HepG2 (cell line): ENCODE data around the gene HOXC5. TPM values are rescaled to one million over a fixed set of nuclear protein-coding genes. Genes with fewer than 3 reads are reported as not detected.

Experiments
- ATAC-seq: fragments of 200-7000 bp; cut with Tn5 transposase; 3 replicates; pipeline ENCODE4 v1.9.1; 2020; ENCODE audit warnings: mild to moderate bottlenecking, moderate library complexity
- BruUV-seq: library from RNA; stranded (reverse); fragments of 400-500 nt; replicated peaks from 2 replicates; lab custom pipeline; 2021; lab: Mats Ljungman, UMichigan
- CTCF ChIA-PET: fragments of 300-600 bp; formaldehyde crosslinking; extraction: SDS; loops from one replicate; lab custom pipeline; 2021; ENCODE audit warnings: low total read pairs, inconsistent platforms, low intra/inter-chr PET ratio; lab: Yijun Ruan, JAX
- POLR2A ChIA-PET: fragments of 350-600 bp; sonication (Branson Sonifier 250); formaldehyde crosslinking; loops from one replicate; lab custom pipeline; 2020; ENCODE audit warnings: antibody characterized with exemption, inconsistent platforms; lab: Yijun Ruan, JAX
- DNase-seq: peaks from one replicate; pipeline ENCODE4 v3.0.0-alpha.2; 2015; ENCODE audit warnings: low spot score
- FAIRE-seq: peaks from 3 replicates; lab custom pipeline; 2011; peaks lifted over from hg19 to GRCh38; lab: Jason Lieb, UNC
- H2AFZ ChIP-seq: one replicate; pipeline ENCODE4 v1.6.1; 2011; ENCODE audit warnings: low read length, inconsistent platforms
- H3K27ac ChIP-seq: fragments of 300-600 bp; 3 replicates; pipeline ENCODE4 v1.8.0; 2011; ENCODE audit warnings: mixed run types, mild to moderate bottlenecking, mixed read lengths, low read length, inconsistent platforms; ENCODE audit not compliant: insufficient read depth; ENCODE audit errors: extremely low read length
- H3K27me3 ChIP-seq, 2 experiments: fragments of 200-600 bp in 1 of 2; 2 replicates in 1 of 2; 3 replicates in 1 of 2; pipeline versions ENCODE4 v1.6.0 to v1.8.0; 2011; ENCODE audit warnings: low read length in 2 of 2, mild to moderate bottlenecking in 2 of 2, moderate library complexity in 2 of 2, inconsistent platforms in 1 of 2; ENCODE audit not compliant: insufficient read depth in 2 of 2, control insufficient read depth in 1 of 2
- H3K36me3 ChIP-seq, 2 experiments: fragments of 200-600 bp in 1 of 2; replicated peaks in 1 of 2; 2 replicates in 1 of 2; 3 replicates in 1 of 2; pipeline versions ENCODE4 v1.5.1 to v1.8.0; 2011; ENCODE audit warnings: low read length in 2 of 2, inconsistent platforms in 1 of 2; ENCODE audit not compliant: insufficient read depth in 2 of 2, control insufficient read depth in 1 of 2
- H3K4me1 ChIP-seq: 2 replicates; pipeline ENCODE4 v1.5.1; 2012; ENCODE audit warnings: low read length, inconsistent platforms; ENCODE audit not compliant: insufficient read depth
- H3K4me2 ChIP-seq: 2 replicates; pipeline ENCODE4 v1.6.0; 2011; ENCODE audit warnings: low read depth, low read length, inconsistent platforms
- H3K4me3 ChIP-seq, 3 experiments: fragments of 200-600 bp in 1 of 3; sonication (generic), shearing (Covaris generic) in 1 of 3; replicated peaks in 1 of 3; 2 replicates each; pipeline ENCODE4 v1.5.1; 2011 to 2016; ENCODE audit warnings: low read length in 3 of 3, inconsistent platforms in 2 of 3, low read depth in 2 of 3, mild to moderate bottlenecking in 2 of 3, control low read depth in 1 of 3, mixed read lengths in 1 of 3; ENCODE audit not compliant: insufficient read depth in 1 of 3
- H3K79me2 ChIP-seq: one replicate; pipeline ENCODE4 v1.6.1; 2011; ENCODE audit warnings: low read length, inconsistent platforms; ENCODE audit not compliant: insufficient read depth
- H3K9ac ChIP-seq: 2 replicates; pipeline ENCODE4 v1.6.0; 2011; ENCODE audit warnings: mild to moderate bottlenecking, low read depth, low read length, inconsistent platforms; ENCODE audit not compliant: insufficient read depth
- H3K9me3 ChIP-seq: 2 replicates; pipeline ENCODE4 v1.5.1; 2012; ENCODE audit warnings: mild to moderate bottlenecking, low read length
- H4K20me1 ChIP-seq: 2 replicates; pipeline ENCODE4 v1.6.0; 2011; ENCODE audit warnings: inconsistent platforms, mild to moderate bottlenecking, low read length, moderate library complexity; ENCODE audit not compliant: insufficient read depth
- ARNT2 ChIP-seq: sonication (generic); formaldehyde crosslinking; IDR thresholded peaks from 2 replicates; pipeline ENCODE4 v1.8.0; 2022; ENCODE audit warnings: mild to moderate bottlenecking, low read depth, missing genetic modification reagents, moderate library complexity
- HOXA7 ChIP-seq: sonication (generic); formaldehyde crosslinking; IDR thresholded peaks from 2 replicates; pipeline ENCODE4 v1.8.1; 2022; ENCODE audit warnings: mild to moderate bottlenecking, missing genetic modification reagents, moderate library complexity
- SIN3A ChIP-seq: IDR thresholded peaks from 2 replicates; pipeline ENCODE4 v1.6.1; 2011; ENCODE audit warnings: low read depth, mild to moderate bottlenecking, control low read depth, low read length, borderline replicate concordance
- ZBTB3 ChIP-seq: sonication (generic); formaldehyde crosslinking; IDR thresholded peaks from 2 replicates; pipeline ENCODE4 v1.4.0; 2020; ENCODE audit warnings: low read depth, mild to moderate bottlenecking, moderate library complexity, missing genetic modification reagents, borderline replicate concordance
- ZNF24 ChIP-seq: fragments of 450-650 bp; IDR thresholded peaks from 2 replicates; pipeline ENCODE4 v1.6.1; 2017; ENCODE audit warnings: antibody characterized with exemption, mild to moderate bottlenecking
- ZNF619 ChIP-seq: sonication (generic); formaldehyde crosslinking; IDR thresholded peaks from 2 replicates; pipeline ENCODE4 v1.4.0; 2020; ENCODE audit warnings: mild to moderate bottlenecking, missing genetic modification reagents
- ZNF713 ChIP-seq: sonication (generic); formaldehyde crosslinking; IDR thresholded peaks from 2 replicates; pipeline ENCODE4 v1.4.0; 2020; ENCODE audit warnings: mild to moderate bottlenecking, missing genetic modification reagents
- WGBS: methylation state at CpG from one replicate; pipeline ENCODE4 v1.1.6; 2017; ENCODE audit warnings: low lambda C conversion rate; 5-methylcytosine and 5-hydroxymethylcytosine counted together
- in situ Hi-C: cut with HindIII; loops from 2 replicates; pipeline ENCODE4 v1.10.0; 2017; ENCODE audit warnings: low pct_unique_long_range_greater_than_20kb; ENCODE audit not compliant: extremely low pct_ligation_motif_present
- intact Hi-C: fragments of 100-400 bp; cut with micrococcal nuclease; formaldehyde crosslinking; loops from one replicate; pipeline ENCODE4 v1.10.0; 2022; ENCODE audit not compliant: unreplicated experiment
- polyA plus RNA-seq, 8 experiments: library from polyadenylated mRNA; depleted of rRNA in 3 of 8; stranded (reverse) in 7 of 8; unstranded in 1 of 8; fragments of >200 nt; fragmentation: Illumina TruSeq in 4 of 8; extraction: Trizol in 4 of 8; gene quantifications; 2 replicates each; pipeline versions ENCODE4 v1.2.1 to v1.2.3, GENCODE V29; 2011 to 2016; ENCODE audit warnings: low read depth in 4 of 8, missing spikeins in 1 of 8, mixed read lengths in 1 of 8; ENCODE audit not compliant: insufficient read depth in 1 of 8
- total RNA-seq, 5 experiments: library from RNA; depleted of rRNA; stranded (reverse); fragments of >200 nt; fragmentation: Illumina TruSeq; extraction: Trizol; gene quantifications; 2 replicates each; pipeline ENCODE4 v1.2.3, GENCODE V29; 2016; ENCODE audit warnings: low read depth in 1 of 5
- TF ChIP-seq, protein P1 (sequence below): sonication (generic); formaldehyde crosslinking; IDR thresholded peaks from 2 replicates; pipeline ENCODE4 v1.9.0; 2021; ENCODE audit warnings: missing genetic modification reagents, borderline replicate concordance
- TF ChIP-seq, protein P2 (sequence below): sonication (generic); formaldehyde crosslinking; IDR thresholded peaks from 2 replicates; pipeline ENCODE4 v1.4.0; 2020; ENCODE audit warnings: missing genetic modification reagents, borderline replicate concordance
- TF ChIP-seq, protein P3 (sequence below): sonication (generic); formaldehyde crosslinking; IDR thresholded peaks from 2 replicates; pipeline ENCODE4 v1.5.0; 2020; ENCODE audit warnings: missing genetic modification reagents
- TF ChIP-seq, protein P4 (sequence below): sonication (generic); formaldehyde crosslinking; IDR thresholded peaks from 2 replicates; pipeline ENCODE4 v1.9.0; 2021; ENCODE audit warnings: missing genetic modification reagents, mild to moderate bottlenecking, borderline replicate concordance

Gene HOXC5
- total and polyA plus RNA-seq, 2 of the 13 experiments (the other 11 are each of a cell fraction or from before 2014, with no cell fraction given), result not detected

DNA sequence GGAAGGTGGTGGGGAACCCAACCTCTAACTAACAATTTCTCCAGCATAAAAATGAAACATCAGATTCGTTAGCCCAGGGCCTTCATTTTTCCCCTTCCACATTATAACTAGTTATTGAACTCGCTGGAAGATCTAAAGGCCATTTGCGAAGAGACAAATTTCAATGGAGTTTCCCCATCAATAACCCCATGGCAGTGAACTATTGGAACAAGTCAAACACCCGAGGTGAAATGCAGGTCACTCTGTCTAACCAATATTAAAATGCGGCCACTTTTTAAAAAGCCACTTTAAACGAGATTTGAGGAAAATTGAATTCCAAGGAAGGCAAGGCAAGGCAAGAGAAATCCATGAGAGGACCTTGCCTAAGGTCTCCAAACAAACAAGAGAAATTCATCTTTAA is 16.3 kb downstream of the HOXC5 start (continued):
- TF ChIP-seq, protein P1, sequence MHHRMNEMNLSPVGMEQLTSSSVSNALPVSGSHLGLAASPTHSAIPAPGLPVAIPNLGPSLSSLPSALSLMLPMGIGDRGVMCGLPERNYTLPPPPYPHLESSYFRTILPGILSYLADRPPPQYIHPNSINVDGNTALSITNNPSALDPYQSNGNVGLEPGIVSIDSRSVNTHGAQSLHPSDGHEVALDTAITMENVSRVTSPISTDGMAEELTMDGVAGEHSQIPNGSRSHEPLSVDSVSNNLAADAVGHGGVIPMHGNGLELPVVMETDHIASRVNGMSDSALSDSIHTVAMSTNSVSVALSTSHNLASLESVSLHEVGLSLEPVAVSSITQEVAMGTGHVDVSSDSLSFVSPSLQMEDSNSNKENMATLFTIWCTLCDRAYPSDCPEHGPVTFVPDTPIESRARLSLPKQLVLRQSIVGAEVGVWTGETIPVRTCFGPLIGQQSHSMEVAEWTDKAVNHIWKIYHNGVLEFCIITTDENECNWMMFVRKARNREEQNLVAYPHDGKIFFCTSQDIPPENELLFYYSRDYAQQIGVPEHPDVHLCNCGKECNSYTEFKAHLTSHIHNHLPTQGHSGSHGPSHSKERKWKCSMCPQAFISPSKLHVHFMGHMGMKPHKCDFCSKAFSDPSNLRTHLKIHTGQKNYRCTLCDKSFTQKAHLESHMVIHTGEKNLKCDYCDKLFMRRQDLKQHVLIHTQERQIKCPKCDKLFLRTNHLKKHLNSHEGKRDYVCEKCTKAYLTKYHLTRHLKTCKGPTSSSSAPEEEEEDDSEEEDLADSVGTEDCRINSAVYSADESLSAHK (CRISPR knock-in tag), result no peak
- TF ChIP-seq, protein P2, sequence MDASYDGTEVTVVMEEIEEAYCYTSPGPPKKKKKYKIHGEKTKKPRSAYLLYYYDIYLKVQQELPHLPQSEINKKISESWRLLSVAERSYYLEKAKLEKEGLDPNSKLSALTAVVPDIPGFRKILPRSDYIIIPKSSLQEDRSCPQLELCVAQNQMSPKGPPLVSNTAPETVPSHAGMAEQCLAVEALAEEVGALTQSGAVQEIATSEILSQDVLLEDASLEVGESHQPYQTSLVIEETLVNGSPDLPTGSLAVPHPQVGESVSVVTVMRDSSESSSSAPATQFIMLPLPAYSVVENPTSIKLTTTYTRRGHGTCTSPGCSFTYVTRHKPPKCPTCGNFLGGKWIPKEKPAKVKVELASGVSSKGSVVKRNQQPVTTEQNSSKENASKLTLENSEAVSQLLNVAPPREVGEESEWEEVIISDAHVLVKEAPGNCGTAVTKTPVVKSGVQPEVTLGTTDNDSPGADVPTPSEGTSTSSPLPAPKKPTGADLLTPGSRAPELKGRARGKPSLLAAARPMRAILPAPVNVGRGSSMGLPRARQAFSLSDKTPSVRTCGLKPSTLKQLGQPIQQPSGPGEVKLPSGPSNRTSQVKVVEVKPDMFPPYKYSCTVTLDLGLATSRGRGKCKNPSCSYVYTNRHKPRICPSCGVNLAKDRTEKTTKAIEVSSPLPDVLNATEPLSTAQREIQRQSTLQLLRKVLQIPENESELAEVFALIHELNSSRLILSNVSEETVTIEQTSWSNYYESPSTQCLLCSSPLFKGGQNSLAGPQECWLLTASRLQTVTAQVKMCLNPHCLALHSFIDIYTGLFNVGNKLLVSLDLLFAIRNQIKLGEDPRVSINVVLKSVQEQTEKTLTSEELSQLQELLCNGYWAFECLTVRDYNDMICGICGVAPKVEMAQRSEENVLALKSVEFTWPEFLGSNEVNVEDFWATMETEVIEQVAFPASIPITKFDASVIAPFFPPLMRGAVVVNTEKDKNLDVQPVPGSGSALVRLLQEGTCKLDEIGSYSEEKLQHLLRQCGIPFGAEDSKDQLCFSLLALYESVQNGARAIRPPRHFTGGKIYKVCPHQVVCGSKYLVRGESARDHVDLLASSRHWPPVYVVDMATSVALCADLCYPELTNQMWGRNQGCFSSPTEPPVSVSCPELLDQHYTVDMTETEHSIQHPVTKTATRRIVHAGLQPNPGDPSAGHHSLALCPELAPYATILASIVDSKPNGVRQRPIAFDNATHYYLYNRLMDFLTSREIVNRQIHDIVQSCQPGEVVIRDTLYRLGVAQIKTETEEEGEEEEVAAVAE, result no peak
- TF ChIP-seq, all 625 proteins: peak for 0

DNA sequence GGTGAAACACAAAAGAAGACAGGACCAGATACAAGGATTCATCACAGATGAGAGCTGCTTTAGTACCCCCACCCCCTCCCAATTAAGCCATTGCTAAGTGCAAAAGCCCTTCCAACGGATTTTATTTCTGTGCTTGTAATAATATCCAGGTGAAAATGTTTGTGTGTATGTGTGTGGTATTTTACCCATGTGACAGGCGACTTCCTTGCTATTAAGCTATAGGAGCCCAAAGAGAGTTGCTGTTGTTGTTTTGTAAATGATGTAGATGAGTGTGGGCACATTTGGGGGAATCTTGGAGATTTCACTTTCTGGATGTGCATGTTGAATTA is 17.6 kb downstream of the HOXC5 start:
- no peak for DNase-seq
- 20% methylated on average over 2 of the region's 2 CpGs for WGBS
- no peaks in the 10 kb centered on the region for H3K4me1 ChIP-seq
- ChIA-PET CTCF (no interaction called here), POLR2A (no interaction called here)
- no peak overlapping the region for H3K4me3 ChIP-seq
- ATAC-seq, result no peak
- FAIRE-seq, result no peak
- H3K36me3 ChIP-seq, result no peaks in the 10 kb centered on the region
- no peaks in the 10 kb centered on the region for H3K9me3 ChIP-seq
- intact Hi-C loops (no loop called here), in situ Hi-C loops (no loop called here)
- no TSS peak for BruUV-seq
- no peaks in the 10 kb centered on the region for H3K79me2 ChIP-seq
- no peak overlapping the region for H3K27ac ChIP-seq
- no peak overlapping the region for H3K4me2 ChIP-seq
- peaks cover 12 to 84% of the 10 kb centered on the region in 2 experiments for H3K27me3 ChIP-seq
- no peak overlapping the region for H2AFZ ChIP-seq
- H4K20me1 ChIP-seq, result no peaks in the 10 kb centered on the region
- H3K9ac ChIP-seq, result no peak overlapping the region
- no peak for TF ChIP-seq ZBTB3 (CRISPR knock-in tag)
- no peak for TF ChIP-seq ZNF619 (CRISPR knock-in tag)
- TF ChIP-seq ARNT2 (CRISPR knock-in tag), result no peak
- no peak for TF ChIP-seq ZNF713 (CRISPR knock-in tag)
- TF ChIP-seq, protein P3, sequence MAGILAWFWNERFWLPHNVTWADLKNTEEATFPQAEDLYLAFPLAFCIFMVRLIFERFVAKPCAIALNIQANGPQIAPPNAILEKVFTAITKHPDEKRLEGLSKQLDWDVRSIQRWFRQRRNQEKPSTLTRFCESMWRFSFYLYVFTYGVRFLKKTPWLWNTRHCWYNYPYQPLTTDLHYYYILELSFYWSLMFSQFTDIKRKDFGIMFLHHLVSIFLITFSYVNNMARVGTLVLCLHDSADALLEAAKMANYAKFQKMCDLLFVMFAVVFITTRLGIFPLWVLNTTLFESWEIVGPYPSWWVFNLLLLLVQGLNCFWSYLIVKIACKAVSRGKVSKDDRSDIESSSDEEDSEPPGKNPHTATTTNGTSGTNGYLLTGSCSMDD, result no peak
- no peak for TF ChIP-seq SIN3A
- TF ChIP-seq, protein P4, sequence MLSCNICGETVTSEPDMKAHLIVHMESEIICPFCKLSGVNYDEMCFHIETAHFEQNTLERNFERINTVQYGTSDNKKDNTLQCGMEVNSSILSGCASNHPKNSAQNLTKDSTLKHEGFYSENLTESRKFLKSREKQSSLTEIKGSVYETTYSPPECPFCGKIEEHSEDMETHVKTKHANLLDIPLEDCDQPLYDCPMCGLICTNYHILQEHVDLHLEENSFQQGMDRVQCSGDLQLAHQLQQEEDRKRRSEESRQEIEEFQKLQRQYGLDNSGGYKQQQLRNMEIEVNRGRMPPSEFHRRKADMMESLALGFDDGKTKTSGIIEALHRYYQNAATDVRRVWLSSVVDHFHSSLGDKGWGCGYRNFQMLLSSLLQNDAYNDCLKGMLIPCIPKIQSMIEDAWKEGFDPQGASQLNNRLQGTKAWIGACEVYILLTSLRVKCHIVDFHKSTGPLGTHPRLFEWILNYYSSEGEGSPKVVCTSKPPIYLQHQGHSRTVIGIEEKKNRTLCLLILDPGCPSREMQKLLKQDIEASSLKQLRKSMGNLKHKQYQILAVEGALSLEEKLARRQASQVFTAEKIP, result no peak
- no peak for TF ChIP-seq HOXA7 (CRISPR knock-in tag)
- no peak for TF ChIP-seq ZNF24
